Suppressor macrophage (primary cell): ENCODE measurements around the gene PLCH1.
"Not testable (repeated sequence)": the region's sequence is repeated elsewhere in the genome, so short reads cannot be mapped to it uniquely, and the experiment has no call there.

ENCODE experiments used
- DNase-seq, 4 experiments: peaks; one replicate each; pipeline ENCODE4 v3.0.0-alpha.2; 2020 to 2022

Gene PLCH1

DNA sequence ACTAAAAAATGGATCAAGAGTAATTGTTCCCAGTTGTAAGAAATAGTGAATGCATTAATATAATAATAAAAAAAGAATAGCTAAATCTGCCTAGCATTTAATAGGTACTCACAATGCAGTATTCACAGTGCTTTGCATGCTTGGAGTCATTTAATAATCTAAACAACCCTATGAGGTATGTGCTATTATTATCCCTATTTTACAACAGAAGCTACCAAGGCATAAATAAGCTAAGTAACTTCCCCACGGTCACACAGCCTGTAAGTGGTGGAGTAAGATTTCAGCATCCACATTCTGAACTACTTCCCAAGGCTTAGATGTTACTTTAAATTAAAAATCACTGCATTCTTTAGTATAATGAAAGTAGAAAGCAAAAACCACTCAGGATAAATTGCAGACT lies 102.9 kb downstream of the PLCH1 start:
- no peak for DNase-seq

DNA sequence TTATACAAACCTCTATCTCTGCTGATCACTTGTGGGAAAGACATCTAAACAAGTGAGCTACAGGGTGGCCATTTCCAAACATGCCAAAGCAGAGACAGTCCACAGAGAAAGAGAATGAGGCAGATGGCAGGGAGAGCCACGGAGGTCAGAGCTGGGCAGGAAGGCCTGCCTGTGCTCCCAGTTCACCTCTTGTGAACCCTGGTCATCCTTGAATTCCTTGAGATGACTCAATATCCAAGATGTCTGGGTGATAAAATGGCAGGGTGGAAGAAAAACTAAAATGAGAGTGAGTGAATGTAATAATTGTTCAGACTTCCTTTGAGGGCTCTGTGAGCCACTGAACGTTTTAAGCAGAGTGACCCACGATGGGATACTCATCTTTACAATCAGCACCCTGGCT lies 104.8 kb downstream of the PLCH1 start:
- no peak for DNase-seq

DNA sequence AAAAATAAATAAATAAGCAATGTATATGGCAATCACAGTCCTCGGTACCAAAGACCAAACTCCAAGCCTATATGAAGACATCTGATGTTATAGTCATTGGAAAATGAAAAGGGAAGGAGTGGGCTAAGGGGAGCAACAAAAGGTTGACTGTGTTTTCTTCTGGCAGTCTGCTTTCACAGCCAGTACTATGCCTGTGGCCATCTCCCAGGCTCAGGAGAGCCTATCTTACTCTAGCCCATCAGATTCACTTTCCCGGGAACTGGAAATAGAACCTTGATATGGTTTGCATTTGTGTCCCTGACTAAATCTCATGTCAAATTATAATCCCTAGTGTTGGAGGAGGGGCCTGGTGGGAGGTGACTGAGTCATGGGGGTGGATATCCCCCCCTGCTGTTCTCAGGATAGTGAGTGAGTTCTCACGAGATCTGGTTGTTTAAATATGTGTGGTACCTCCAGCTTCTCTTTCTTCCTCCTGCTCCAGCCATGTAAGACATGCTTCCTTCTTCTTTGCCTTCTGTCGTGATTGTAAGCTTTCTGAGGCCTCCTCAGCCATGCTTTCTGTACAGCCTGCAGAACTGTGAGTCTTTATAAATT lies 105.3 kb downstream of the PLCH1 start:
- no peak for DNase-seq

DNA sequence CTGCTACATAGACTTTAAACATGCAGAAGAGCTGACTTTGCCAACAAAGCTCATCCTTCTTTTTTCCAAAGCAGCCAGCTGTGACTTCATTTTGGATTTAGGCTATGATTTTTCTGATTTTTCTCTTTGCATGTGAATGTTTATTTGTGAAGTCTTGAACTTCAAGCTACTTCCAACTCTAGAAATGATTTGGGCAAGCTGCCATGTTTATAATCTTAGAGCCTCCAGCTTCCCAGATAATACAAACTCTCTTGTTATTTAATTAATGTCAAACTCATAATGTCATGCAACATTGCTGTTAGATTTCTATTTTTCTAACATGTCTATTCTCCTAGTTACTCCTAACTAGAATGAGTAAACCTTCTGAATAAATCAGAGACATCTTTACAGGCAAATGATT lies 106.4 kb downstream of the PLCH1 start:
- DNase-seq: not testable (repeated sequence)

DNA sequence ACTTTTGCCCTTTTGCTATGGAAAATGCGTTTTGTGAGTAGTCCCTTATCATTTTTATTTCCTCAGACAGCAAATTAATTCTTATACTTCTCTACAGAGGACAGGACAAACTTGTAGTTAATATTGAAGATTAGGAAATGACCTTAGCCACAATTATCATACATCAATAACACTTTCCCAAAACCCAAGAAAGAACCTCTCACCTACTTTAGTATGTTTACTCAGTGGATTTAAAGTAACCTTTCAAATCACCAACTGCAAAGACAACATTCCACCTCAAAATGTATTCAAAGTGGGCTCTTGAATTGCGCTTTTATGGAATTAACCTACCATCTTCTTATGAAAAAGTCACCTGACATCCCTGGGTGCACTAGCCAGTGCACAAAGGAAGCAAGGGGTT lies 107.3 kb downstream of the PLCH1 start:
- DNase-seq: no peak

DNA sequence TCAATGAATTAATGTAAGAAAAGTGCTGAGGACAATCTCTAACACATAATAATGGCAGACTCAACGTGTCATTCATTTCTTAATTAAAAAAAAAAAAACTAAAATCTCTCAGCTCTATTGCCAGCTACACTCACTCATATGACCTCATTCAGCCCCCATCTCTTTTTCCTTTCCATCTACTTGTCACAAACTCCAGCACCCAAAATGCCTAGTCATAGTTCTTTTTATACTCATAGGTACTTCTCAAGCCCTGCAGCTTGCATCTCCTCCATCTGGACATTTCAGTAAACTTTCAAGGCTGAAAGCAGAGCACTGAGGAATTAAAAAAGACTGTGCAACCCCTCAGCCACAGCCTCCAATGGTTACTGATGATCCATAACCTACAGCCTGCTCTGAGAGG lies 109.8 kb downstream of the PLCH1 start:
- no peak for DNase-seq

DNA sequence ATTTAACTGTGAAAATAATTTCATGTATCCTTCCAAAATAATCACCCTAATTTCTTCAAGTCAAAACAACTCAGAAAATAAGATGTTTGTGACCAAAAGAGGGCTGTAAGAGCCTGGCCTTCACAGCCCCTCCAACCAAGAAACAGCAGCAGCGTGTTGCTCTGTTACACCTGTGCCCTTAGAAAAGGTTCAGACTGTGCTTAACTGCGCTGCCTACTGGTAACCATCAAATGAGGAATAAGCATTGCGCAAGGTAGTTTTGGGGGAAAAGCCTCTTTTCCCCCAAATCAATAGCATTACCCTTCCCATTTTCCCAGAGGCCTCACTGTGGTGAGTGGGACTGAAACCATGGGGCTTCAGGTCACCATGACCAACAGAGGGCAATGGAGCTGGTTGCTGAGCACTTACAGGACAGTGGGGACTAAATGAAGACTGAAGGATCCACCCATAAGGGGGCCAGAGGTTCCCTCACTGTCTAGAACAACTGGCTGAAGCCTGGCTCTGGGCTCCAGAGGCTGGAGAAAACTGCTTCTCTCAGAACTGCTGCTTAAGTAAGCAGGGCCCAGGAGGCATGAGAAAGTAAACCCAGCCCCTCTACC lies 110.7 kb downstream of the PLCH1 start:
- no peak for DNase-seq

DNA sequence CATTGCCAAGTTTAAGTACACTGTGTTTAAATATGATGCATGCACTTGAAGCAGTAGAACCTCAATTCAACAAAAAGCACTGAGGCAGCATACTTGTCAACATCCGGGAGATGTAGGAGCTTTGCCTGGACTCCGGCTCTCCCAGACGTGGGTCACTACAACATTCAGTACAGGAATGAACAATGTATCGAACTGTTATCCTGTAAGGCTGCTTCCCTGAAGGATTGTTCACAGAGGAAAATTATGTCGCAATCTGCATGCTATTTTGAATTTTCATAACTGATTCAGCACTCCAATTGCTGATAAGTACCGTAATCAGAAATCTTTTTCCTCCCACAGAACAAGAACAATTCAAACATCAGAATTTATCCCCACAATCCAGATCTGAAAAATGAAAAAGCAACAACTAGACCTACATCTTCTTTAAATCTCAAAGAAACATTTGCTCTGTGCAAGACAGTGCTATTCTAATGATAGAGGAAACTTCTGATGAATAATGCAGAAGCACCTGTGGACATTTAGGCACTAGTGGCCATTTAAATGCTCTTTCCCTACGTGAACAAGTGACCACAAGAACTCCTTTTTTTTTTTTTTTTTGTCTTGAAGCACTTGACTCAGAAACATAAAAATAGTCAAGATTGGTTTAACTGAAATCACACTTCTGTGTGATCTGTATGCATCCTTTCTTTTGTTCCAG lies 113.4 kb downstream of the PLCH1 start:
- no peak for DNase-seq

DNA sequence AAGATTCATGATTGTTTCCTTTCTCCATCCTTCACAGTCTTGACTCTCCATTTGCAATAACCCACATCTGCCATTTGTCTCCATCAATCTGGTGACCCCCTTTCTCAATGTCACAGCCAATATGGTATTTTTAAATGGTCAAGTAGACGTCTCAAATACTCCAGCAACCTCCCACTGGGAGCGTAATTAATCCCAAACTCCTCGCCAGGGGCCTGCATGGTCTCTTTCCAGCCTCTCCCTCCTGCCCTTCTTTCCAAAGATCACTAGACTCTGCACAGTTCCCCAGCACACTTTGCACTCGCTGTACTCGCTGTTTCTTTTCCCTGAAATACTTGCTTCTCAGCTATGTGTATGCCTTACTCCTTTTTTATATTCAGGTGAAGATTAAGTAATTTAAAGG lies 115.3 kb downstream of the PLCH1 start:
- no peak for DNase-seq

DNA sequence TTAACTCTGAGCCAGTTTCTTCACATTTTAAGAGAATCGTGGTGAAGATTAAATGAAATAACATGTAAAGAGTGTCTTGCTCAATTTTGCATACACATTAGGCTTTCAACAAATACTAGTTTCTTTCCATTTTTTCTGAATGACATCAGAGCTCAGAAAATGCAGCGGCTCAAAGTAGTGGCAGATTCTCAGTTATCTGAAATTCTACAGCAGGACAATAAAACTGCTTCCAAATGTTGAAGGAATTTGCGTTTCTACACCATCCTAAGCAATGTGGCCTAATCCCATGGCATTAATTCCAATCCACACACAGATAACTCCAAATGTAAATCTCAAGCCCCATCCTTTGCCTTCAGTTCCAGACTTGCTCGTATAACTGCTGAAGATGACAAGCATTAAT lies 115.8 kb downstream of the PLCH1 start:
- no peak for DNase-seq

DNA sequence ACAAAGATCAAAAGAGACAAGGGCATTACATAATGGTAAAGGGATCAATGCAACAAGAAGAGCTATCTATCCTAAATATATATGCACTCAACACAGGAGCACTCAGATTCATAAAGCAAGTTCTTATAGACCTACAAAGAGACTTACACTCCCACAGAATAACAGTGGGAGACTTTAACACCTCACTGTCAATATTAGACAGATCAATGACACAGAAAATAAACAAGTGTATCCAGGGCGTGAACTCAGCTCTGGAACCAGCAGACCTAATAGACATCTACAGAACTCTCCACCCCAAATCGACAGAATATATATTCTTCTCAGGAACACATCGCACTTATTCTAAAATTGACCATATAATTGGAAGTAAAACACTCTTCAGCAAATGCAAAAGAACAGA lies 122.2 kb downstream of the PLCH1 start:
- DNase-seq: not testable (repeated sequence)

DNA sequence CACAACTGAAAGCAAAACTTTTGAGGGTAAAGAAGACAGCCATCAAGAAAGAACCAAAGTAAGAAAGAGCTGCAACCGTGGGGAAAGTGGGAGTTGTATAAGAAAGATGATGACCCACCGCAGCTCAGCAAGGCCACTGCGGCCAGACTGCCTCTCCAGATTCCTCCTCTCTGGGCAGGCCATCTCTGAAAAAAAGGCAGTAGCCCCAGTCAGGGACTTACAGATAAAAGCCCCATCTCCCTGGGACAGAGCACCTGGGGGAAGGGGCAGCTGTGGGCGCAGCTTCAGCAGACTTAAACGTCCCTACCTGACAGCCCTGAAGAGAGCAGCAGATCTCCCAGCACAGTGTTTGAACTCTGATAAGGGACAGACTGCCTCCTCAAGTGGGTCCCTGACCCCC lies 124.3 kb downstream of the PLCH1 start:
- DNase-seq: not testable (repeated sequence)

DNA sequence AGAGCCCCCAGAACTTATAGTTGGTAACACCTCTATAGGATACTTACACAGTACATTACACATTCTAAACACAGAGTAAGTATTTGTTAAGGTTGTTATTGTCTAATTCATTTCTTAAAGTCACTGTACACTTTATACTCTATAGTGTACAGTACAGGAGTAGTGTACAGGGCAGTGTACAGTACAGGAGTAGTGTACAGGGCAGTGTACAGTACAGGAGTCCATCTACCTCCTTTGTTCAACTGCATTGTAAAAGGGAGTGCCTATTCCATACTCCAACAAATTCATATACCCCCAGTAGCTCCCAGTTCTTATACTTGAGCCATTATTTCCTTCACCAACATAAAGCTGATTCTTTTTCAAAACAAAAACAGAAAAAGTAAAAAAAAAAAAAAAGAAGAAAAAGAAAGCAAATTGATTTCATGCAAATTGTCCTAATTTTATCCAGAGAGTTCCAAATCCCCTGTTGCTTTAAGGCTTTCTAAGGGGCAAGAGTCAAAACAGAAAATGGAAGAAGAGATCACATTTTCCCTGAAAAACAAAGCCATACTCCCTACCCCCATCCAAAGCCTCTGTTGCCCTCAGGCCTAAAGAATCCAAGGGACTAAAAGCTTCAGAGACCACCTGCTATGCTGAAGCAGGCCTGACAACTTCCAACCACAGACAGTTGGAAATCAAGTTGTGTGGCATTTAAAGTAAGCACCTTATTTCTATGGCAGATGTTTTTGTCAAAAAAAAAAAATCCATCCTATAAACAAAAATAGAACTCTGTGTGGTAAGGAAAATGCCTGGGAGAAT lies 125.6 kb downstream of the PLCH1 start:
- DNase-seq: no peak

DNA sequence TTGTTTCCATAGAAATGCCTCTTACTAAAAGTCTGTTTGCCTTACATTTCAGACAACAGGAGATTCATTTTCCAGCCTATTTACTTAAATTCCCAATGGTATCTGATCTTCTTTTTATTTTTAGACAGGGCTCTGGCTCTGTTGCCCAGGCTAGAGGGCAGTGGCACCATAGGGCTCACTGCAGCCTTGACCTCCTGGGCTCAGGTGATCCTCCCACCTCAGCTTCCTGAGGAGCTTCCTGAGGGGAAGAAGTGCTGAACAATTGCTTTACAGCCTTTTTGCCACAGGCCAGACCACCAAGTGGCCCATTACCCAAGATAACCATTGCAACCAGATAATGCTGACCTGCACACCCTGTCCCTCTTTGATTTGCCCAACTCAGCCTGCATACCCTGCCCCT lies 126.3 kb downstream of the PLCH1 start:
- no peak for DNase-seq

DNA sequence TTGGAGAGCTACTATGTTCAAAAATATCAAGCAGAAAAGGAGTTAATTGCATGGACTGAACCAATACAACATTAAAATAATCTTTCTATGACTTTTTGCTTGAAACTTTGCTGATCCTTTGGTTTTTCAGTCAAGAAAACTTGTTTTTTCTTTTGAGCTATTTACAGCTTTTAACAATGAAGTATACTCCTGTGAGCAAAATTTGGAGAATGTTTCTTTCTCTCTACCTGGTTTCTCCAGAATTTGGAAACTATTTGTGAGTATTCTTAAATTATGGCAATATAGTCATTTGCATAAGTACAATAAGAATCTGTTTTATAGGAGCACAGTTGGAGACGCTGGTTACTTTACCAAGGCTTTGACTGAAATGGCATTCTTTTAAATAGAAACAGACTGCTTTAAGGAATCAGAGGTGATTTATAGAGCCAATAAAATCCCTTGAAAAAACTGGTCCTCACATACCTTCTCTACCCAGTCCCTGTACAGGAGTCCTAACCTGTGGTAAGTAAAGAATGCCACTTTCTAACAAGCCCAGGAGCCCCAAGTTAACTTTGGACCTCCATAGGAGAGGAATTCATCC lies 127.4 kb downstream of the PLCH1 start:
- DNase-seq: no peak

DNA sequence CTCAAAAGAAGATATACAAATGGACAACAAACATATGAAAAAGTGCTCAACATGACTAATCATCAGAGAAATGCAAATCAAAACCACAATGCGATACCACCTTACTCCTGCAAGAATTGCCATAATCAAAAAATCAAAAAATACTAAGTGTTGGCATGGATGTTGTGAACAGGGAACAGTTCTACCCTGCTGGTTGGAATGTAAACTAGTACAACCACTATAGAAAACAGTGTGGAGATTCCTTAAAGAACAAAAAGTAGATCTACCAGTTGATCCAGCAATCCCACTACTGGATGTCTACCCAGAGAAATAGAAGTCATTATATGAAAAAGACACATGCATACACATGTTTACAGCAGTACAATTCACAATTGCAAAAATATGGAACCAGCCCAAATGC lies 129.7 kb downstream of the PLCH1 start:
- not testable (repeated sequence) for DNase-seq

DNA sequence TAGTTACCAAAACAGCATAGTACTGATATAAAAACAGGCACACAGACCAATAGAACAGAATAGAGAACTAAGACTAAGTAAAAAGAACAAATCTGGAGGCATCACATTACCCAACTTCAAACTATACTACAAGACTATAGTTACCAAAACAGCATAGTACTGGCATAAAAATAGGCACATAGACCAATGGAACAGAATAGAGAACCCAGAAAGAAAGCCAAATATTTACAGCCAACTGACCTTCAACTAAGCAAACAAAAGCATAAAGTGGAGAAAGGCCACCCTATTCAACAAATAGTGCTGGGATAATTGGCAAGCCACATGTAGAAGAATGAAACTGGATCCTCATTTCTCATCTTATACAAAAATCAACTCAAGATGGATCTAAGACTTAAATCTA lies 130.5 kb downstream of the PLCH1 start:
- not testable (repeated sequence) for DNase-seq

DNA sequence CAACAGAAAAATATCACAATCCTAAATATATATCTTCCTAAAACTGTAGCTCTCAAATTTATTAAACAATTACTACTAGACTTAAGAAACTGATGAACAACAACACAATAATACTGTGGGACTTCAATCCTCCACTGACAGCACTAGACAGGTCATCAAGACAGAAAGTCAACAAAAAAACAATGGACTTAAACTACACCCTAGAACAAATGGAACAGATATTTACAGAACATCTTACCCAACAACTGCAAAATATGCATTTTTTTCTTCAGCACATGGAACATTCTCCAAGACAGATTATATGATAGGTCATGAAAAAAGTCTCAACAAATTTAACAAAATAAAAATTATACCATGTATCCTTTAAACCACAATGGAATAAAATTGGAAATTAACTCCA lies 133.4 kb downstream of the PLCH1 start:
- DNase-seq: no peak

DNA sequence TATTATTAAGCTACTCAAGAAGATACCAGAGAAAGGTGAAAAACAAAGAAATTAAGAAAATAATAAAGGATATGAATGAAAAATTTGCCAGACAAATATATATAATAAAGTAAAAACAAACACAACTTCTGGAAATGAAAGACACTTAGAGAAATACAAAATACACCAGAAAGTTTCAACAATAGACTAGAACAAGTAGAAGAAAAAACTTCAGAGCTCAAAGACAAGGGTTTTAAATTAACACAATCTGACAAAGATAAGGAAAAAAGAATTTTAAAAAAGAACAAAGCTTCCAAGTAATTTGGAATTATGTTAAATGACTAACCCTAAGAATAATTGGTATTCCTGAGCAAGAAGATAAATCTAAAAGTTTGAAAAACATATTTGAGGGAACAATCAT lies 135.3 kb downstream of the PLCH1 start:
- no peak for DNase-seq

DNA sequence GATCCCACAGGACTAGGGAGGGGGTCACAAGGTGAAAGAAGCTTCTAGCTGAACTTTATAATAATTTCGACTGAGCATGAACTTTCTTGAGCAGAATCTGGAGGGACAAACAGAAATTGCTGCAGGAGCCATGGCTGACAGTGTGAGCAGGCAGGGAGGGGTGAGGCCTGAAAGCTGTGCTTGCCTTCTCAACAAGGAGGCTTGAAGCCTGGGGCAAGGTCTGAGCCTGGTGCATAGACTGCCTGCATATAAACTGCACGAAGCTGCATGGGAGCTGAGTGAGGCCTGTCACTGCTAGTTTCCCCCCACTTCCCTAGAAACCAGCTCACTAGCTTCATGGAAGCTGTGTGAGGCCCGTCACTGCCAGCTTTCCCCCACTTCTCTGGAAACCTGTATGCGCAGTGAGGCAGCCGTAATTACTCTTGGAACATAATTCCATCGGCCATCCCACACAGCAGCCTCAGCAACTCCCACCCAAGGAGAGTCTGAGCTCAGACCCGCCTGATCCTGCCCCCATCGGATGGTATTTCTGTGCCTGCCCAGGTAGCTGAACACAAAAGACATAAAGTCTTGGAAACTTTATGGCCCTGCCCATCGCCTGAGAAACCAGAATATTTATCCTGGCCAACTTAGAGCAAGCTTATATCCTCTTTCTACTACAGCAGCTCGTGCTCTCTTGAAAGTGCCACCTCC lies 136.5 kb downstream of the PLCH1 start:
- DNase-seq: no peak

DNA sequence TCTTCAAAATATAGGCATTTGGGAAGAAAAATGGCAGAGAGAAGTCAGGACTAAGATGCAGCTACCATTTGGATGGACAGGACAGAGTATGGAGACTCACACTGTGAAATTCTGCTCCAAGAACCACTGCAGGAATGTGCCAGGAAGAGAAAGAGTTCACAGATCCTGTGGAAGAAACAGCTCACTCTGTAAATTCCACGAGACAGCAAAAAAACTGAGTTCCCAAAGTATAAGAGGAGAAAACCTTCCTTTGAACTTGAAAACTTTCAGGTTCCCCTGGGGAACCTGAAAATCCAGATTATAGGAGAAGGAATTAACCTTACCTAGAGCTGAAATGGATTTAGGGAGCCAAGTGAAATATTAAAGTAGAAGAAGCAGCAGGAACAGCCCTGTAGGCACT lies 137.1 kb downstream of the PLCH1 start:
- no peak for DNase-seq

DNA sequence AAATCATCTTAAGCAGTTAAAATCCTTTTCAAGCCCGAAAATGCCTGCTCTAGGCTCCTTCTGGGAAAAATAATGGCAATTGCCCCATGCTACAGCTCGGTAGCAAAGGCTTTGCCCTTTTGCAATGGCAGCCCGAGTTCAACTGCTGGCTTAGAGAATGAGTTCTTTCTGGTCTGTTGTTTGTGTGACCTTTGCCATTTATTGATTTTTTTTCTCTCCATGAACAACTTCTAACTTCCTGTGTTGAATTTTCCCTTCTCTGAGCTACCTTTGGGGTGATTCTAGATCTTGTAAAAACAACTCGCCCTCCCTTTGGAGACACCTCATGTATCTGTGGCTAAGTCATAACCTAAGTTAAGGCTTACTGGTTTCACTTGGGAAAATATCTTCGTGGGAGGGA lies 139.3 kb downstream of the PLCH1 start:
- DNase-seq: no peak

DNA sequence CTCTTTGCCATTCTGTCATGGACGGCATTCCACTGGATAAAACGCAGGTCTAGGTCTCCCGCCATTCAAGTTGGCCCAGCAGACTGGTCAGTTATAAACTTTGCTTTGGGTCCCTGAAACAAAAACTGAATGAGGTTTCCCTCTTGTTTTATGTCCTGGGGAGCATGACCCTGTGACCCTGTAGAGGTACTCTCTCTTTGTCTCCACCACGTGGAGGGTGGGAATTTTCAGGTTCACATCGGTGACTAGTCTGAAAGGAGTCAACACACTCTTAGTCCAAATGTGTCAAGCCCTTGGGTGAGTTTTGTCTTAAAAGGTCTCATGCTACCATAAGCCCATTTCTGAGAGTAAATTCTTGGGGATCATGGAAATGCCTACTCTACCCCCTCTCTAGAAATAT lies 139.9 kb downstream of the PLCH1 start:
- no peak for DNase-seq
